Stimulated activated CD4-positive, alpha-beta T cell treated with anti-CD3 and anti-CD28 coated beads, TNF-alpha, amount 100 ng/mL, for 1 hour (primary cell): ENCODE results near the gene PTK7.
A peak's percentile ranks its signal among the peaks of the same experiment; 100 is the strongest.

Source experiments
- DNase-seq, 3 donors: peaks; one replicate each; pipeline ENCODE4 v3.0.0-alpha.2; 2020; ENCODE audit warnings: low read depth in 3 of 3, low spot score in 1 of 3

The PTK7 gene

GRCh38 chr6:43175676-43176422 lies 99.7 kb downstream of the PTK7 start:
- no peak for DNase-seq

- DNase-seq, result no peak
These were observed 100.3 kb downstream of the PTK7 start for GRCh38 chr6:43176423-43176786.

- no peak for DNase-seq
These were observed 102.0 kb downstream of the PTK7 start for GRCh38 chr6:43178150-43178549.

GRCh38 chr6:43178951-43179830 lies 103.1 kb downstream of the PTK7 start:
- DNase-seq, result no peak

GRCh38 chr6:43180058-43180457 lies 103.9 kb downstream of the PTK7 start:
- no peak for DNase-seq

- no peak for DNase-seq
These were observed 104.9 kb downstream of the PTK7 start for GRCh38 chr6:43180985-43181384.

GRCh38 chr6:43181621-43181941 lies 105.5 kb downstream of the PTK7 start:
- DNase-seq, result no peak

- peak; percentile 38 to 66 (median 45) for DNase-seq
These were observed 106.1 kb downstream of the PTK7 start, which contains the start of gene CUL9 for GRCh38 chr6:43181942-43182860. TSS of gene CUL9 (plus strand) at chr6:43182196. CDS start at chr6:43184311, 2,115 bp downstream.

GRCh38 chr6:43183441-43183840 lies 107.3 kb downstream of the PTK7 start:
- DNase-seq, result no peak

GRCh38 chr6:43184268-43184985 lies 108.3 kb downstream of the PTK7 start:
- no peak for DNase-seq

GRCh38 chr6:43185391-43185985 lies 109.4 kb downstream of the PTK7 start:
- DNase-seq, result no peak

- no peak for DNase-seq
These were observed 109.9 kb downstream of the PTK7 start for GRCh38 chr6:43186019-43186418.

- no peak for DNase-seq
These were observed 110.6 kb downstream of the PTK7 start for GRCh38 chr6:43186706-43187105.

GRCh38 chr6:43187821-43188220 lies 111.7 kb downstream of the PTK7 start:
- no peak for DNase-seq

- no peak for DNase-seq
These were observed 112.3 kb downstream of the PTK7 start for GRCh38 chr6:43188426-43188825.

- DNase-seq, result no peak
These were observed 113.7 kb downstream of the PTK7 start for GRCh38 chr6:43189776-43190304.

GRCh38 chr6:43192911-43193310 lies 116.8 kb downstream of the PTK7 start:
- DNase-seq, result no peak

- no peak for DNase-seq
These were observed 117.8 kb downstream of the PTK7 start for GRCh38 chr6:43193929-43194328.

GRCh38 chr6:43196337-43196736 lies 120.2 kb downstream of the PTK7 start:
- DNase-seq, result no peak

- no peak for DNase-seq
These were observed 123.8 kb downstream of the PTK7 start for GRCh38 chr6:43199912-43200311.
